Measurements from ENCODE around the gene ALDH2. TPM values are rescaled to one million over a fixed set of nuclear protein-coding genes. Genes with fewer than 3 reads are reported as not detected.
A peak's percentile ranks its signal among the peaks of the same experiment; 100 is the strongest.

ALDH2 gene
- total RNA-seq, 2 experiments from 2014 or later, result 0.25 to 1.3 TPM

GRCh38 chr12:111764120-111764821 is 2.5 kb upstream of the ALDH2 start:
- peaks cover 3% of the 10 kb centered on the region for H3K36me3 Mint-ChIP-seq (ENCODE audit: low read depth)
- no peak for DNase-seq
- peaks cover 50% of the 10 kb centered on the region for H3K27me3 Mint-ChIP-seq
- H3K4me1 Mint-ChIP-seq, result peaks cover 14% of the 10 kb centered on the region
- ChIA-PET CTCF (no interaction called here), POLR2A (no interaction called here)
- H3K4me3 Mint-ChIP-seq, result no peak overlapping the region
- peaks cover 2% of the 10 kb centered on the region for H3K9me3 Mint-ChIP-seq
- no peak overlapping the region for H3K27ac Mint-ChIP-seq

- Mint-ChIP-seq H3K4me1 (peaks cover 14% of the 10 kb centered on the region), H3K36me3 (ENCODE audit: low read depth) (peaks cover 3% of the 10 kb centered on the region), H3K27ac (no peak overlapping the region), H3K4me3 (peak overlapping the region; percentile 49), H3K27me3 (peaks cover 47% of the 10 kb centered on the region), H3K9me3 (peaks cover 2% of the 10 kb centered on the region)
- ChIA-PET CTCF (interaction anchor here (1.7 kb wide), 1 partner anchor 45 kb away, joined by 6 read pairs; no protein-coding TSS in a partner anchor), POLR2A (no interaction called here)
- no peak for DNase-seq
Measured at GRCh38 chr12:111767362-111768158, 827 bp downstream of the ALDH2 start.

- Mint-ChIP-seq H3K4me1 (peaks cover 14% of the 10 kb centered on the region), H3K27ac (no peak overlapping the region), H3K27me3 (peaks cover 41% of the 10 kb centered on the region), H3K4me3 (no peak overlapping the region), H3K9me3 (peaks cover 2% of the 10 kb centered on the region), H3K36me3 (ENCODE audit: low read depth) (peaks cover 3% of the 10 kb centered on the region)
- no peak for DNase-seq
- ChIA-PET CTCF (interaction anchor here (1.7 kb wide), 1 partner anchor 45 kb away, joined by 6 read pairs; no protein-coding TSS in a partner anchor), POLR2A (no interaction called here)
Measured at GRCh38 chr12:111768159-111768895, 1.6 kb downstream of the ALDH2 start.

GRCh38 chr12:111769599-111769998 is 2.9 kb downstream of the ALDH2 start:
- CTCF ChIA-PET, result interaction anchor here (1.0 kb wide), 1 partner anchor 45 kb away, joined by 3 read pairs; no protein-coding TSS in a partner anchor

GRCh38 chr12:111773801-111774551 is 7.2 kb downstream of the ALDH2 start:
- DNase-seq, result no peak
- H3K4me1 Mint-ChIP-seq, result peaks cover 3% of the 10 kb centered on the region
- H3K9me3 Mint-ChIP-seq, result no peaks in the 10 kb centered on the region
- no peak overlapping the region for H3K4me3 Mint-ChIP-seq
- POLR2A ChIA-PET, result no interaction called here
- H3K27me3 Mint-ChIP-seq, result peaks cover 13% of the 10 kb centered on the region
- no peak overlapping the region for H3K27ac Mint-ChIP-seq
- H3K36me3 Mint-ChIP-seq (ENCODE audit: low read depth), result no peaks in the 10 kb centered on the region
- CTCF ChIA-PET, result no interaction called here

More at GRCh38 chr12:111769599-111769998, 2.9 kb downstream of the ALDH2 start:
- peaks cover 3% of the 10 kb centered on the region for H3K36me3 Mint-ChIP-seq (ENCODE audit: low read depth)
- H3K4me1 Mint-ChIP-seq, result peaks cover 11% of the 10 kb centered on the region
- H3K9me3 Mint-ChIP-seq, result peaks cover 2% of the 10 kb centered on the region
- H3K4me3 Mint-ChIP-seq, result no peak overlapping the region
- POLR2A ChIA-PET, result no interaction called here
- H3K27ac Mint-ChIP-seq, result no peak overlapping the region
- DNase-seq, result no peak
- peaks cover 32% of the 10 kb centered on the region for H3K27me3 Mint-ChIP-seq

GRCh38 chr12:111775205-111776193 is 8.8 kb downstream of the ALDH2 start:
- POLR2A ChIA-PET, result no interaction called here
- no peaks in the 10 kb centered on the region for H3K9me3 Mint-ChIP-seq
- peaks cover 7% of the 10 kb centered on the region for H3K27me3 Mint-ChIP-seq
- H3K27ac Mint-ChIP-seq, result no peak overlapping the region
- H3K4me1 Mint-ChIP-seq, result peaks cover 3% of the 10 kb centered on the region
- H3K36me3 Mint-ChIP-seq (ENCODE audit: low read depth), result no peaks in the 10 kb centered on the region
- H3K4me3 Mint-ChIP-seq, result no peak overlapping the region
- CTCF ChIA-PET, result interaction anchor here (0.5 kb wide), 1 partner anchor 410 kb away, joined by 4 read pairs; no protein-coding TSS in a partner anchor
- DNase-seq, result no peak

- Mint-ChIP-seq H3K9me3 (no peaks in the 10 kb centered on the region), H3K36me3 (ENCODE audit: low read depth) (no peaks in the 10 kb centered on the region), H3K4me3 (no peak overlapping the region), H3K4me1 (peaks cover 3% of the 10 kb centered on the region), H3K27ac (no peak overlapping the region), H3K27me3 (peaks cover 7% of the 10 kb centered on the region)
- ChIA-PET POLR2A (no interaction called here), CTCF (no interaction called here)
- no peak for DNase-seq
Measured at GRCh38 chr12:111776836-111777344, 10.2 kb downstream of the ALDH2 start.

GRCh38 chr12:111777345-111778045 is 10.8 kb downstream of the ALDH2 start:
- ChIA-PET POLR2A (no interaction called here), CTCF (no interaction called here)
- H3K36me3 Mint-ChIP-seq (ENCODE audit: low read depth), result no peaks in the 10 kb centered on the region
- no peak overlapping the region for H3K4me3 Mint-ChIP-seq
- no peaks in the 10 kb centered on the region for H3K9me3 Mint-ChIP-seq
- H3K4me1 Mint-ChIP-seq, result peaks cover 3% of the 10 kb centered on the region
- peaks cover 7% of the 10 kb centered on the region for H3K27me3 Mint-ChIP-seq
- H3K27ac Mint-ChIP-seq, result no peak overlapping the region
- DNase-seq, result no peak

- ChIA-PET POLR2A (no interaction called here), CTCF (no interaction called here)
- H3K27me3 Mint-ChIP-seq, result peaks cover 7% of the 10 kb centered on the region
- DNase-seq, result no peak
- no peak overlapping the region for H3K27ac Mint-ChIP-seq
- H3K4me1 Mint-ChIP-seq, result peaks cover 3% of the 10 kb centered on the region
- no peaks in the 10 kb centered on the region for H3K9me3 Mint-ChIP-seq
- H3K36me3 Mint-ChIP-seq (ENCODE audit: low read depth), result no peaks in the 10 kb centered on the region
- no peak overlapping the region for H3K4me3 Mint-ChIP-seq
Measured at GRCh38 chr12:111780166-111780565, 13.4 kb downstream of the ALDH2 start.

- Mint-ChIP-seq H3K27ac (no peak overlapping the region), H3K9me3 (no peaks in the 10 kb centered on the region), H3K4me1 (peaks cover 1% of the 10 kb centered on the region), H3K36me3 (ENCODE audit: low read depth) (no peaks in the 10 kb centered on the region), H3K4me3 (no peak overlapping the region), H3K27me3 (peaks cover 6% of the 10 kb centered on the region)
- ChIA-PET POLR2A (no interaction called here), CTCF (no interaction called here)
- no peak for DNase-seq
Measured at GRCh38 chr12:111780615-111781014, 13.9 kb downstream of the ALDH2 start.

- ChIA-PET CTCF (no interaction called here), POLR2A (no interaction called here)
- no peaks in the 10 kb centered on the region for H3K4me1 Mint-ChIP-seq
- H3K27ac Mint-ChIP-seq, result no peak overlapping the region
- no peak for DNase-seq
- H3K4me3 Mint-ChIP-seq, result no peak overlapping the region
- H3K27me3 Mint-ChIP-seq, result peaks cover 1% of the 10 kb centered on the region
- no peaks in the 10 kb centered on the region for H3K9me3 Mint-ChIP-seq
- no peaks in the 10 kb centered on the region for H3K36me3 Mint-ChIP-seq (ENCODE audit: low read depth)
Measured at GRCh38 chr12:111781085-111781658, 14.4 kb downstream of the ALDH2 start.
